Measurements from ENCODE around the gene FOXA2.

DNA sequence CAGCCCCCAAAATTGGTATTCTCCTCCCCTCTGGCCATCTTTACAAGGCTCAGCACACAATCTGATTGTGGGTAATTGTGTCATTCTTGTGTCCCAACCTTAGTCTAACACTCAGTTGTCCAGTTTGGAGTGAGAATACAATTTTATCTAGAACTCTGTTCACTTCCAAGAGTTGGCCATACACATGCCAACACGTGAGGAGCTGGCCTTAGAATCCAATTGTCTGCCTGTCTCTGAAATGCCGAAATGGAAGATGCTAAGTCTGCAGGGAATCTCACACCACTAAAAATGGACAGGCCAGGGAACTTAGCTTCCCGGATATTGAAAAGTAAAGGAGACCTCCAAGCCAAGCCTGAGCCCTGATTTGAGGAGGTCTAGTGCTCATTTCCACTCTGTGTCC lies 12.3 kb downstream of the FOXA2 start:
- TF ChIP-seq POLR2AphosphoS5 (IDR thresholded peaks at IDR 0.05), result no peak
- TF ChIP-seq, protein P1, sequence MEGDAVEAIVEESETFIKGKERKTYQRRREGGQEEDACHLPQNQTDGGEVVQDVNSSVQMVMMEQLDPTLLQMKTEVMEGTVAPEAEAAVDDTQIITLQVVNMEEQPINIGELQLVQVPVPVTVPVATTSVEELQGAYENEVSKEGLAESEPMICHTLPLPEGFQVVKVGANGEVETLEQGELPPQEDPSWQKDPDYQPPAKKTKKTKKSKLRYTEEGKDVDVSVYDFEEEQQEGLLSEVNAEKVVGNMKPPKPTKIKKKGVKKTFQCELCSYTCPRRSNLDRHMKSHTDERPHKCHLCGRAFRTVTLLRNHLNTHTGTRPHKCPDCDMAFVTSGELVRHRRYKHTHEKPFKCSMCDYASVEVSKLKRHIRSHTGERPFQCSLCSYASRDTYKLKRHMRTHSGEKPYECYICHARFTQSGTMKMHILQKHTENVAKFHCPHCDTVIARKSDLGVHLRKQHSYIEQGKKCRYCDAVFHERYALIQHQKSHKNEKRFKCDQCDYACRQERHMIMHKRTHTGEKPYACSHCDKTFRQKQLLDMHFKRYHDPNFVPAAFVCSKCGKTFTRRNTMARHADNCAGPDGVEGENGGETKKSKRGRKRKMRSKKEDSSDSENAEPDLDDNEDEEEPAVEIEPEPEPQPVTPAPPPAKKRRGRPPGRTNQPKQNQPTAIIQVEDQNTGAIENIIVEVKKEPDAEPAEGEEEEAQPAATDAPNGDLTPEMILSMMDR (IDR thresholded peaks at IDR 0.05), result no peak
- TF ChIP-seq EP300 (IDR thresholded peaks at IDR 0.05), result no peak
- no peak for TF ChIP-seq POLR2A (IDR thresholded peaks at IDR 0.05; ENCODE audit: low read depth)

Measured in esophagus muscularis mucosa (tissue), 4 donors.